GM23338 (cell line): ENCODE measurements around the gene POU5F1.

Source experiments
- CREB1 ChIP-seq: fragments of 250-450 bp; sonication (Bioruptor Pico); IDR thresholded peaks from 2 replicates; pipeline ENCODE4 v1.5.0; 2020; ENCODE audit warnings: low read depth, mild to moderate bottlenecking, moderate library complexity
- CTCF ChIP-seq, 2 experiments: fragments of 200-600 bp in 1 of 2; sonication (generic) in 1 of 2; conservative IDR thresholded peaks; 2 replicates each; pipeline versions ENCODE4 v1.5.1 to v1.6.1; 2016 to 2017; ENCODE audit warnings: antibody characterized with exemption in 2 of 2, low read depth in 2 of 2, mild to moderate bottlenecking in 2 of 2, moderate library complexity in 1 of 2
- ETS1 ChIP-seq: IDR thresholded peaks from 2 replicates; pipeline ENCODE4 v1.6.1; 2016; ENCODE audit warnings: antibody characterized with exemption
- POLR2AphosphoS5 ChIP-seq: IDR thresholded peaks from 2 replicates; pipeline ENCODE4 v1.6.1; 2016; ENCODE audit warnings: antibody characterized with exemption, low read depth

GRCh38 chr6:31142361-31142761 is 28.1 kb downstream of the POU5F1 start:
- no peak for TF ChIP-seq CTCF (conservative IDR thresholded peaks at IDR 0.05; ENCODE audit: low read depth in 2 of 2)
- no peak for TF ChIP-seq ETS1
- TF ChIP-seq POLR2AphosphoS5: no peak
- no peak for TF ChIP-seq CREB1
